ENCODE data around the gene GRM5.

Gene GRM5

GRCh38 chr11:88739524-88739923 lies 326.3 kb downstream of the GRM5 start:
- no peak for TF ChIP-seq CTCF (IDR thresholded peaks at IDR 0.05; ENCODE audit: extremely low read depth, insufficient read depth, missing control alignments)
- in situ Hi-C loops (cut with MboI; ENCODE audit: low pct_unique_long_range_greater_than_20kb, low sequenced_read_pairs, unreplicated experiment) = no loop called here
- no peak for DNase-seq (ENCODE audit: low spot score)

GRCh38 chr11:88709567-88709966 lies 356.2 kb downstream of the GRM5 start:
- in situ Hi-C loops (cut with MboI; ENCODE audit: low pct_unique_long_range_greater_than_20kb, low sequenced_read_pairs, unreplicated experiment) = no loop called here
- TF ChIP-seq CTCF (IDR thresholded peaks at IDR 0.05; ENCODE audit: extremely low read depth, insufficient read depth, missing control alignments) = no peak
- DNase-seq (ENCODE audit: low spot score) = no peak

- in situ Hi-C loops (cut with MboI; ENCODE audit: low pct_unique_long_range_greater_than_20kb, low sequenced_read_pairs, unreplicated experiment) = no loop called here
- no peak for TF ChIP-seq CTCF (IDR thresholded peaks at IDR 0.05; ENCODE audit: extremely low read depth, insufficient read depth, missing control alignments)
- no peak for DNase-seq (ENCODE audit: low spot score)
These were observed 361.3 kb downstream of the GRM5 start for GRCh38 chr11:88704485-88704884.

GRCh38 chr11:88701816-88702215 lies 364.0 kb downstream of the GRM5 start:
- in situ Hi-C loops (cut with MboI; ENCODE audit: low pct_unique_long_range_greater_than_20kb, low sequenced_read_pairs, unreplicated experiment) = no loop called here
- TF ChIP-seq CTCF (IDR thresholded peaks at IDR 0.05; ENCODE audit: extremely low read depth, insufficient read depth, missing control alignments) = no peak
- DNase-seq (ENCODE audit: low spot score) = no peak

GRCh38 chr11:88697139-88697538 lies 368.6 kb downstream of the GRM5 start:
- in situ Hi-C loops (cut with MboI; ENCODE audit: low pct_unique_long_range_greater_than_20kb, low sequenced_read_pairs, unreplicated experiment) = no loop called here
- no peak for TF ChIP-seq CTCF (IDR thresholded peaks at IDR 0.05; ENCODE audit: extremely low read depth, insufficient read depth, missing control alignments)
- no peak for DNase-seq (ENCODE audit: low spot score)

GRCh38 chr11:88695689-88696414 lies 369.9 kb downstream of the GRM5 start:
- in situ Hi-C loops (cut with MboI; ENCODE audit: low pct_unique_long_range_greater_than_20kb, low sequenced_read_pairs, unreplicated experiment) = no loop called here
- no peak for TF ChIP-seq CTCF (IDR thresholded peaks at IDR 0.05; ENCODE audit: extremely low read depth, insufficient read depth, missing control alignments)
- DNase-seq (ENCODE audit: low spot score) = no peak

All from GM13977 (cell line).